ENCODE data around the gene KIF26A.

GRCh38 chr14:104202259-104203070, 64.1 kb downstream of the KIF26A start:
- TF ChIP-seq GATA1 (IDR thresholded peaks at IDR 0.05; ENCODE audit: low read depth, low read length): no peak
- TF ChIP-seq POLR2A (IDR thresholded peaks at IDR 0.05; ENCODE audit: low read length): no peak
